ENCODE measurements around the gene CHD3.

DNA sequence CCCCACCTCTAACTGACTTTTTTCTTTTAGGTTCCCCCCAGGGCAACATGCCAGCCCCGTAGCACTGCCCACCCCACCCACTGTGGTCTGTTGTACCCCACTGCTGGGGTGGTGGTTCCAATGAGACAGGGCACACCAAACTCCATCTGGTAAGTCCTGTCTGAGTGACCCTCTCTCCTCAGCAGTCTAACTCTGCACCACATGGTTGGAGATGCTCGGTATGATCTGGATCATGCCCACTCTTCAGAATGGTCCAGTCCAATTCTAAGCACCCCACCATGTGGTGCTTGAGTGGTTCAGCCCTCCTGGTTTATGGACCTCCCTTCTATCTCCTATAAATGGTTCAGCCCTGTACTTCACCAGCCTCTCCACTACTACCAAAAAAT is 48.7 kb upstream of the CHD3 start:
- TF ChIP-seq POLR2A (IDR thresholded peaks at IDR 0.05; ENCODE audit: low read length) (no peak), GATA1 (IDR thresholded peaks at IDR 0.05; ENCODE audit: low read depth, low read length) (no peak)
